Measurements from ENCODE around the gene CCDC71.

Gene CCDC71

GRCh38 chr3:49135499-49135898 is 30.6 kb downstream of the CCDC71 start:
- H3K4ac ChIP-seq (ENCODE audit: low read length), result no peak overlapping the region
- H2BK120ac ChIP-seq (ENCODE audit: low read depth, low read length), result no peak overlapping the region
- H4K8ac ChIP-seq (ENCODE audit: low read depth, low read length), result no peak overlapping the region
- no peak overlapping the region for H3K18ac ChIP-seq (ENCODE audit: low read length)
- no peak overlapping the region for H2AFZ ChIP-seq (ENCODE audit: low read length)
- H2BK5ac ChIP-seq (ENCODE audit: low read length), result peak overlapping the region; percentile 16
- no peaks in the 10 kb centered on the region for H3K9me3 ChIP-seq (replicated peaks in 1 of 2; ENCODE audit: control insufficient read depth in 2 of 2, insufficient read depth in 1 of 2, low read depth in 1 of 2, low read length in 2 of 2)
- peak overlapping the region; percentile 6 for H2BK15ac ChIP-seq (ENCODE audit: low read length)
- H3K79me1 ChIP-seq (ENCODE audit: low read depth, low read length), result peaks cover 3% of the 10 kb centered on the region
- peak overlapping the region; percentile 92 for H2AK5ac ChIP-seq (ENCODE audit: low read depth, low read length)
- no peak for DNase-seq (ENCODE audit: low spot score)
- H4K91ac ChIP-seq (ENCODE audit: low read depth, low read length, poor library complexity), result no peak overlapping the region
- H3K36me3 ChIP-seq (replicated peaks in 1 of 2; ENCODE audit: control insufficient read depth in 2 of 2, insufficient read depth in 2 of 2, low read length in 2 of 2), result peaks cover 5 to 8% of the 10 kb centered on the region in 2 donors
- no peaks in the 10 kb centered on the region for H3K27me3 ChIP-seq (ENCODE audit: control insufficient read depth in 3 of 3, insufficient read depth in 3 of 3, low read depth in 1 of 3, low read length in 3 of 3)
- peaks cover 9 to 11% of the 10 kb centered on the region in 2 donors for H3K4me1 ChIP-seq (ENCODE audit: control insufficient read depth in 2 of 2, insufficient read depth in 1 of 2, low read depth in 1 of 2, low read length in 2 of 2)
- H2BK12ac ChIP-seq (ENCODE audit: low read length), result no peak overlapping the region
- H3K9ac ChIP-seq (ENCODE audit: low read depth, low read length, poor library complexity), result no peak overlapping the region
- H3K27ac ChIP-seq (replicated peaks; ENCODE audit: low read length), result no peak overlapping the region
- H3K14ac ChIP-seq (ENCODE audit: low read length), result no peak overlapping the region
- no peak overlapping the region for H3K4me2 ChIP-seq (ENCODE audit: insufficient read depth, low read length, poor library complexity, severe bottlenecking)
- no peak overlapping the region for H3K23ac ChIP-seq (ENCODE audit: low read depth, low read length, poor library complexity)
- H3K4me3 ChIP-seq (ENCODE audit: low read length in 2 of 2), result no peak overlapping the region
- no CpG with 5 or more reads among the region's 4 CpGs for WGBS, 2 donors (ENCODE audit: extremely low coverage in 2 of 2, insufficient read length in 2 of 2, insufficient replicate concordance in 1 of 2)

GRCh38 chr3:49134471-49135265 is 31.5 kb downstream of the CCDC71 start:
- H2AK5ac ChIP-seq (ENCODE audit: low read depth, low read length), result peak overlapping the region; percentile 92
- H2AFZ ChIP-seq (ENCODE audit: low read length), result no peak overlapping the region
- H3K27me3 ChIP-seq (ENCODE audit: control insufficient read depth in 3 of 3, insufficient read depth in 3 of 3, low read depth in 1 of 3, low read length in 3 of 3), result no peaks in the 10 kb centered on the region
- peak overlapping the region; percentile 6 for H2BK15ac ChIP-seq (ENCODE audit: low read length)
- peaks cover 5 to 11% of the 10 kb centered on the region in 2 donors for H3K36me3 ChIP-seq (replicated peaks in 1 of 2; ENCODE audit: control insufficient read depth in 2 of 2, insufficient read depth in 2 of 2, low read length in 2 of 2)
- H4K8ac ChIP-seq (ENCODE audit: low read depth, low read length), result no peak overlapping the region
- no peak overlapping the region for H3K23ac ChIP-seq (ENCODE audit: low read depth, low read length, poor library complexity)
- WGBS, 2 donors (ENCODE audit: extremely low coverage in 2 of 2, insufficient read length in 2 of 2, insufficient replicate concordance in 1 of 2), result no CpG with 5 or more reads among the region's 3 CpGs
- peaks cover 3% of the 10 kb centered on the region for H3K79me1 ChIP-seq (ENCODE audit: low read depth, low read length)
- H3K4ac ChIP-seq (ENCODE audit: low read length), result no peak overlapping the region
- no peak overlapping the region for H2BK5ac ChIP-seq (ENCODE audit: low read length)
- H3K9ac ChIP-seq (ENCODE audit: low read depth, low read length, poor library complexity), result no peak overlapping the region
- peak overlapping the region; percentile 28 for H2BK12ac ChIP-seq (ENCODE audit: low read length)
- no peak overlapping the region for H2BK120ac ChIP-seq (ENCODE audit: low read depth, low read length)
- H3K14ac ChIP-seq (ENCODE audit: low read length), result no peak overlapping the region
- H4K91ac ChIP-seq (ENCODE audit: low read depth, low read length, poor library complexity), result no peak overlapping the region
- H3K9me3 ChIP-seq (replicated peaks in 1 of 2; ENCODE audit: control insufficient read depth in 2 of 2, insufficient read depth in 1 of 2, low read depth in 1 of 2, low read length in 2 of 2), result no peaks in the 10 kb centered on the region
- H3K4me3 ChIP-seq (ENCODE audit: low read length in 2 of 2), result no peak overlapping the region
- H3K4me1 ChIP-seq (ENCODE audit: control insufficient read depth in 2 of 2, insufficient read depth in 1 of 2, low read depth in 1 of 2, low read length in 2 of 2), result peaks cover 4 to 7% of the 10 kb centered on the region in 2 donors
- H3K27ac ChIP-seq (replicated peaks; ENCODE audit: low read length), result no peak overlapping the region
- peak overlapping the region; percentile 48 for H3K18ac ChIP-seq (ENCODE audit: low read length)
- H3K4me2 ChIP-seq (ENCODE audit: insufficient read depth, low read length, poor library complexity, severe bottlenecking), result no peak overlapping the region
- no peak for DNase-seq (ENCODE audit: low spot score)

- peaks cover 10 to 12% of the 10 kb centered on the region in 2 donors for H3K36me3 ChIP-seq (replicated peaks in 1 of 2; ENCODE audit: control insufficient read depth in 2 of 2, insufficient read depth in 2 of 2, low read length in 2 of 2)
- no CpG with 5 or more reads among the region's 30 CpGs for WGBS, 2 donors (ENCODE audit: extremely low coverage in 2 of 2, insufficient read length in 2 of 2, insufficient replicate concordance in 1 of 2)
- H2BK15ac ChIP-seq (ENCODE audit: low read length), result peak overlapping the region; percentile 71
- no peaks in the 10 kb centered on the region for H3K9me3 ChIP-seq (replicated peaks in 1 of 2; ENCODE audit: control insufficient read depth in 2 of 2, insufficient read depth in 1 of 2, low read depth in 1 of 2, low read length in 2 of 2)
- H3K18ac ChIP-seq (ENCODE audit: low read length), result peak overlapping the region; percentile 98
- H3K27me3 ChIP-seq (ENCODE audit: control insufficient read depth in 3 of 3, insufficient read depth in 3 of 3, low read depth in 1 of 3, low read length in 3 of 3), result no peaks in the 10 kb centered on the region
- peak overlapping the region; percentile 33 for H2BK5ac ChIP-seq (ENCODE audit: low read length)
- H3K4me2 ChIP-seq (ENCODE audit: insufficient read depth, low read length, poor library complexity, severe bottlenecking), result peak overlapping the region; percentile 95
- H3K27ac ChIP-seq (replicated peaks; ENCODE audit: low read length), result peak overlapping the region; percentile 85
- peak overlapping the region; percentile 97 for H3K4ac ChIP-seq (ENCODE audit: low read length)
- peaks cover 4 to 7% of the 10 kb centered on the region in 2 donors for H3K4me1 ChIP-seq (ENCODE audit: control insufficient read depth in 2 of 2, insufficient read depth in 1 of 2, low read depth in 1 of 2, low read length in 2 of 2)
- no peak overlapping the region for H4K8ac ChIP-seq (ENCODE audit: low read depth, low read length)
- H2AK5ac ChIP-seq (ENCODE audit: low read depth, low read length), result no peak overlapping the region
- H2BK12ac ChIP-seq (ENCODE audit: low read length), result no peak overlapping the region
- peak overlapping the region; percentile 95 for H2AFZ ChIP-seq (ENCODE audit: low read length)
- peak; percentile 85 for DNase-seq (ENCODE audit: low spot score)
- H2BK120ac ChIP-seq (ENCODE audit: low read depth, low read length), result peak overlapping the region; percentile 88
- no peak overlapping the region for H4K91ac ChIP-seq (ENCODE audit: low read depth, low read length, poor library complexity)
- peak overlapping the region; percentile 79 to 84 for H3K4me3 ChIP-seq (ENCODE audit: low read length in 2 of 2)
- peak overlapping the region; percentile 39 for H3K14ac ChIP-seq (ENCODE audit: low read length)
- no peak overlapping the region for H3K23ac ChIP-seq (ENCODE audit: low read depth, low read length, poor library complexity)
- H3K9ac ChIP-seq (ENCODE audit: low read depth, low read length, poor library complexity), result peak overlapping the region; percentile 82
- H3K79me1 ChIP-seq (ENCODE audit: low read depth, low read length), result peaks cover 3% of the 10 kb centered on the region
These were observed 32.7 kb downstream of the CCDC71 start for GRCh38 chr3:49133226-49133951.

All from neuronal stem cell (in vitro differentiated cells).